Smooth muscle cell of the coronary artery (primary cell): ENCODE data around the gene STX2. TPM values are rescaled to one million over a fixed set of nuclear protein-coding genes. Genes with fewer than 3 reads are reported as not detected.

Source experiments
- total RNA-seq: library from RNA; depleted of rRNA; stranded (reverse); fragments of >200 nt; gene quantifications from 2 replicates; pipeline ENCODE4 v1.2.3, GENCODE V29; 2014; ENCODE audit warnings: low replicate concordance

The STX2 gene
- total RNA-seq, result 25.0 and 34.6 TPM in 2 replicates

DNA sequence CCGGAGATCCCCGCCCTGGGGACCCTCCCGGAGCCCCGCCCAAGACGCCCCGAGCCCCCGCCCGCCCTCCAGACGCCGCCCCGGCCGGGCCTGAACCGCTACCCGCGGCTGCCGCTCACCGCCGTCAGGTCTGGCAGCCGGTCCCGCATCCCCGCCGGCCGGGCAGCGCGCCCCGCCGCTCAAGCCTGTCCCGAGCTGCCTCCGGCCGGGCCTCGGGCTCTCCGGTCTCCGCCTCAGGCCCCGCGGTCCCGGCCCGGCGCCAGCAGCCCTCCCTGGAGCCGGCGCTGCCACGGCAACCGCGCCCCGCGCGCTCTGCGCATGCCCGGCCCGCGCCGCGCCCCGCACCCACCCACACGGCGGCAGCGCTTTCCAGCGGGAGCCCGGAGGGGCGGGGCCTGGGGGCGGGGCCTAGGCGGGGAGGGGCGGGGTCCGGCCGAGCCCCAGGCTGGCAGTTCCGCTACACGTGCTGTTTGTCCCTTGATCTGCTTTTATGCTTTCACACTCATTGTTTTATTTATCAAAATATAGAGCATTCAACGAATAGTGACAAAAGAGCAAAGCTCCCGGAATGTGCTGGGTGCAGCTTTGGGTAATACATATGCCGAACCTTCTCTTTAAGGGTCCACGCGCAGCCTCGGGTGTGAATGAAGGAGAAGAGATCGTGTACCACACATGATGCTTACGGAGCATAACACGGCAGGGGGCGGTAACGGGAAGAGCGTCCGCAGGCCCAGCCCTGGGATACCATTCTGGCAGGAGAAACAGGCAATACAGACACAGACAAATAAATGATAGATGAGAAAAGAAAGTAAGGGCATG is at the start of gene STX2:
Gene STX2 (minus strand): TSS at position 300 of the 819 bp plus-strand sequence. CDS start 151 bp downstream, at position 149.

GRCh38 chr12:130871286-130872178 is 32.5 kb upstream of the STX2 start, which contains the start of gene RAN:
Gene RAN, plus strand, starts transcription at chr12:130872066. Its CDS starts 528 bp downstream, at chr12:130872594.

Other genes with a start within 250 kb of the STX2 start
- not detected in 2 replicates for gene RIMBP2, start 123.0 kb downstream of the STX2 start, total RNA-seq
- gene RAN, start 32.8 kb upstream of the STX2 start, total RNA-seq, result 938 and 1,027 TPM in 2 replicates
- 0.15 and 37.2 TPM in 2 replicates for gene ADGRD1, start 114.7 kb upstream of the STX2 start, total RNA-seq